Endodermal cell (in vitro differentiated cells): ENCODE results near the gene IQGAP2. TPM values are rescaled to one million over a fixed set of nuclear protein-coding genes. Genes with fewer than 3 reads are reported as not detected.
A peak's percentile ranks its signal among the peaks of the same experiment; 100 is the strongest.

ENCODE experiments used
- DNase-seq: peaks from one replicate; pipeline ENCODE4 v3.0.0-alpha.2; 2017
- H3K27ac ChIP-seq: 2 replicates; pipeline ENCODE4 v1.5.1; 2013; ENCODE audit warnings: mild to moderate bottlenecking, low read depth, low read length, moderate library complexity
- H3K27me3 ChIP-seq: 2 replicates; pipeline ENCODE4 v1.6.1; 2013; ENCODE audit warnings: mild to moderate bottlenecking, low read length, moderate library complexity; ENCODE audit not compliant: insufficient read depth, control insufficient read depth, poor library complexity, severe bottlenecking
- H3K36me3 ChIP-seq: 2 replicates; pipeline ENCODE4 v1.7.0; 2013; ENCODE audit warnings: mild to moderate bottlenecking, low read length, moderate library complexity; ENCODE audit not compliant: control insufficient read depth, insufficient read depth
- H3K4me1 ChIP-seq: one replicate; pipeline ENCODE4 v1.7.0; 2013; ENCODE audit warnings: low read length; ENCODE audit not compliant: control insufficient read depth, insufficient read depth
- H3K4me3 ChIP-seq: 2 replicates; pipeline ENCODE4 v1.5.1; 2013; ENCODE audit warnings: mild to moderate bottlenecking, low read length, moderate library complexity
- H3K9ac ChIP-seq: 2 replicates; pipeline ENCODE4 v1.6.1; 2013; ENCODE audit warnings: mild to moderate bottlenecking, low read length, moderate library complexity; ENCODE audit not compliant: poor library complexity, severe bottlenecking; ENCODE audit errors: extremely low read depth
- H3K9me3 ChIP-seq: 2 replicates; pipeline ENCODE4 v1.6.1; 2013; ENCODE audit warnings: mild to moderate bottlenecking, low read length, moderate library complexity; ENCODE audit not compliant: control insufficient read depth
- H3K27ac Mint-ChIP-seq: 2 replicates; pipeline ENCODE4 v1.8.0; 2020; ENCODE audit warnings: mixed read lengths
- H3K27me3 Mint-ChIP-seq: 2 replicates; pipeline ENCODE4 v1.8.0; 2021; ENCODE audit warnings: mild to moderate bottlenecking, mixed read lengths; ENCODE audit not compliant: insufficient read depth
- H3K36me3 Mint-ChIP-seq: 2 replicates; pipeline ENCODE4 v1.8.0; 2020; ENCODE audit warnings: low read depth, mixed read lengths
- H3K4me1 Mint-ChIP-seq: 2 replicates; pipeline ENCODE4 v1.8.0; 2020; ENCODE audit warnings: mixed read lengths
- H3K4me3 Mint-ChIP-seq: 2 replicates; pipeline ENCODE4 v1.8.0; 2020; ENCODE audit warnings: mild to moderate bottlenecking, moderate library complexity, mixed read lengths
- H3K9me3 Mint-ChIP-seq: 2 replicates; pipeline ENCODE4 v1.8.0; 2020; ENCODE audit warnings: mild to moderate bottlenecking, mixed read lengths
- CTCF ChIP-seq: fragments of 200-600 bp; sonication (generic); conservative IDR thresholded peaks from 2 replicates; pipeline ENCODE4 v1.5.0; 2021; ENCODE audit warnings: antibody characterized with exemption, mild to moderate bottlenecking
- WGBS, 2 experiments: methylation state at CpG; one replicate each; pipeline versions ENCODE4 v1.1.5 to v1.1.7; 2013; ENCODE audit warnings: missing lambda C conversion rate in 2 of 2, mixed read lengths in 1 of 2; ENCODE audit not compliant: insufficient coverage in 1 of 2, insufficient read length in 1 of 2; 5-methylcytosine and 5-hydroxymethylcytosine counted together
- total RNA-seq, 2 donors: library from RNA; stranded (reverse); fragmentation: NEBNext Ultra II Directional in 1 of 2; extraction: Animal tissue kit (Norgen Biotek cat#: 25700) in 1 of 2; gene quantifications; 2 replicates in 1 of 2; 3 replicates in 1 of 2; pipeline ENCODE4 v1.2.1, GENCODE V29; 2021

IQGAP2 gene
- total RNA-seq, 2 donors from 2014 or later: 8.3 to 19.4 TPM

DNA sequence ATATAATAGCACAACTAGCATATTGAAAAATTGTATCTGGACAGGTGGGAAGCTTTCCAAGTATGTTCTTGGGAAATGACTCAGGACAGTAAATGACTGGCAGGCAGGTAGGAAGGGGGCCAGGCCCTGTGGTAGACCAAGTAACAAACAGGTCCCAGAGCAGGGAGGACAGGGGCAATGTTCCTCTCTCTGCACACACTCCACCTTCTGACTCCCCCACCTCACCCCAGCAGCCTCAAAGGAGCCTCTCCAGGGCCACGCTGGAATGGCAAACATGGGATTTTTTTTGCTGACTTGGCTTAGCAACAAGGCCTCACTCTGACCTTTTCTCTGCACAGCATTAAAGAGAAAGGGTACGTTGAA lies 31.1 kb upstream of the IQGAP2 start:
- Histone ChIP-seq H3K27me3 (no peaks in the 10 kb centered on the region), H3K36me3 (no peaks in the 10 kb centered on the region), H3K4me3 (no peak overlapping the region), H3K27ac (no peak overlapping the region), H3K9me3 (peaks cover 7% of the 10 kb centered on the region), H3K4me1 (no peaks in the 10 kb centered on the region), H3K9ac (peak overlapping the region; percentile 5)
- H3K36me3 Mint-ChIP-seq: peaks cover 5% of the 10 kb centered on the region
- DNase-seq: no peak
- no peak overlapping the region for H3K4me3 Mint-ChIP-seq
- peak overlapping the region; percentile 46 for H3K27ac Mint-ChIP-seq
- WGBS, 2 experiments: 85 to 86% methylated on average over 1 to 2 of the region's 2 CpGs
- no peaks in the 10 kb centered on the region for H3K27me3 Mint-ChIP-seq
- no peak for TF ChIP-seq CTCF
- H3K9me3 Mint-ChIP-seq: peaks cover 11% of the 10 kb centered on the region
- H3K4me1 Mint-ChIP-seq: peaks cover 20% of the 10 kb centered on the region

GRCh38 chr5:76372323-76373054 lies 30.6 kb upstream of the IQGAP2 start:
- Histone ChIP-seq H3K4me1 (no peaks in the 10 kb centered on the region), H3K9ac (no peak overlapping the region), H3K27me3 (no peaks in the 10 kb centered on the region), H3K9me3 (peaks cover 7% of the 10 kb centered on the region), H3K36me3 (no peaks in the 10 kb centered on the region), H3K27ac (peak overlapping the region; percentile 5), H3K4me3 (no peak overlapping the region)
- WGBS, 2 experiments: 76% methylated on average over 11 of the region's 11 CpGs
- Mint-ChIP-seq H3K36me3 (peaks cover 5% of the 10 kb centered on the region), H3K27ac (peak overlapping the region; percentile 46), H3K9me3 (peaks cover 11% of the 10 kb centered on the region), H3K4me3 (no peak overlapping the region), H3K4me1 (peaks cover 20% of the 10 kb centered on the region), H3K27me3 (no peaks in the 10 kb centered on the region)
- TF ChIP-seq CTCF: no peak
- peak; percentile 71 for DNase-seq

GRCh38 chr5:76376148-76376865 lies 26.8 kb upstream of the IQGAP2 start:
- no peak overlapping the region for H3K4me3 Mint-ChIP-seq
- 89 to 100% methylated on average over 1 to 3 of the region's 3 CpGs for WGBS, 2 experiments

More at GRCh38 chr5:76376148-76376865, 26.8 kb upstream of the IQGAP2 start:
- Histone ChIP-seq H3K27ac (no peak overlapping the region), H3K9ac (no peak overlapping the region), H3K4me3 (no peak overlapping the region), H3K36me3 (no peaks in the 10 kb centered on the region), H3K27me3 (no peaks in the 10 kb centered on the region), H3K9me3 (no peaks in the 10 kb centered on the region), H3K4me1 (peaks cover 7% of the 10 kb centered on the region)
- no peak for DNase-seq
- no peak overlapping the region for H3K27ac Mint-ChIP-seq
- no peaks in the 10 kb centered on the region for H3K9me3 Mint-ChIP-seq
- no peak for TF ChIP-seq CTCF
- H3K36me3 Mint-ChIP-seq: no peaks in the 10 kb centered on the region
- peaks cover 24% of the 10 kb centered on the region for H3K4me1 Mint-ChIP-seq
- peaks cover 7% of the 10 kb centered on the region for H3K27me3 Mint-ChIP-seq
